ENCODE data around the gene ENG. TPM values are rescaled to one million over a fixed set of nuclear protein-coding genes. Genes with fewer than 3 reads are reported as not detected.

The ENG gene
- polyA plus RNA-seq, 3 donors = 72.5 to 78.1 (median 74.0) TPM

Other genes with a start within 250 kb of the ENG start
- 10 to 100 TPM; 23.4 to 29.9 (median 26.3) TPM for gene STXBP1, start 242.4 kb downstream of the ENG start, polyA plus RNA-seq (ENCODE audit: insufficient read length in 3 of 3)
- gene CFAP157, start 147.7 kb downstream of the ENG start, polyA plus RNA-seq (ENCODE audit: insufficient read length in 3 of 3) = 1 to 10 TPM; 2.7 to 3.3 (median 2.9) TPM
- gene PTRH1, start 139.0 kb downstream of the ENG start, polyA plus RNA-seq (ENCODE audit: insufficient read length in 3 of 3) = 1 to 10 TPM; 6.6 to 9.6 (median 7.5) TPM
- gene TTC16, start 138.6 kb downstream of the ENG start, polyA plus RNA-seq (ENCODE audit: insufficient read length in 3 of 3) = under 1 TPM; 0.14 to 0.26 (median 0.20) TPM
- gene TOR2A, start 119.4 kb downstream of the ENG start, polyA plus RNA-seq (ENCODE audit: insufficient read length in 3 of 3) = 10 to 100 TPM; 12.3 to 15.6 (median 13.4) TPM
- 10 to 100 TPM; 12.1 to 15.1 (median 12.6) TPM for gene SH2D3C, start 76.0 kb downstream of the ENG start, polyA plus RNA-seq (ENCODE audit: insufficient read length in 3 of 3)
- 10 to 100 TPM; 69.3 to 69.7 (median 69.3) TPM for gene CDK9, start 68.6 kb downstream of the ENG start, polyA plus RNA-seq (ENCODE audit: insufficient read length in 3 of 3)
- 10 to 100 TPM; 35.6 to 42.0 (median 39.4) TPM for gene FPGS, start 51.8 kb downstream of the ENG start, polyA plus RNA-seq (ENCODE audit: insufficient read length in 3 of 3)
- 10 to 100 TPM; 33.9 to 40.0 (median 36.4) TPM for gene AK1, start 23.0 kb upstream of the ENG start, polyA plus RNA-seq (ENCODE audit: insufficient read length in 3 of 3)
- 10 to 100 TPM; 39.7 to 47.3 (median 43.1) TPM for gene ST6GALNAC6, start 44.9 kb upstream of the ENG start, polyA plus RNA-seq (ENCODE audit: insufficient read length in 3 of 3)
- 10 to 100 TPM; 10.6 to 11.8 (median 11.6) TPM for gene ST6GALNAC4, start 62.4 kb upstream of the ENG start, polyA plus RNA-seq (ENCODE audit: insufficient read length in 3 of 3)
- gene PIP5KL1, start 76.1 kb upstream of the ENG start, polyA plus RNA-seq (ENCODE audit: insufficient read length in 3 of 3) = 1 to 10 TPM; 1.1 to 1.6 (median 1.1) TPM
- gene DPM2, start 83.2 kb upstream of the ENG start, polyA plus RNA-seq (ENCODE audit: insufficient read length in 3 of 3) = 10 to 100 TPM; 33.3 to 37.4 (median 36.5) TPM
- 10 to 100 TPM; 23.3 to 33.9 (median 26.6) TPM for gene EEIG1, start 126.3 kb upstream of the ENG start, polyA plus RNA-seq (ENCODE audit: insufficient read length in 3 of 3)
- 10 to 100 TPM in 1 of 3 donors, 1 to 10 TPM in 2; 9.5 to 11.0 (median 9.6) TPM for gene NAIF1, start 212.7 kb upstream of the ENG start, polyA plus RNA-seq (ENCODE audit: insufficient read length in 3 of 3)
- 10 to 100 TPM; 12.8 to 14.0 (median 13.4) TPM for gene SLC25A25, start 213.6 kb upstream of the ENG start, polyA plus RNA-seq (ENCODE audit: insufficient read length in 3 of 3)